Astrocyte of the cerebellum (primary cell): ENCODE measurements around the gene FRRS1L.

Experiments
- DNase-seq: peaks from one replicate; pipeline ENCODE4 v3.0.0-alpha.2; 2011; ENCODE audit warnings: low read depth
- H3K4me3 ChIP-seq: 2 replicates; pipeline ENCODE4 v1.5.1; 2011; ENCODE audit warnings: mild to moderate bottlenecking, low read depth, low read length, moderate library complexity
- CTCF ChIP-seq: IDR thresholded peaks from 2 replicates; pipeline ENCODE4 v1.5.1; 2012; ENCODE audit warnings: low read length, low read depth, moderate library complexity, mild to moderate bottlenecking; ENCODE audit errors: missing control alignments
- in situ Hi-C: cut with HindIII; loops from 2 replicates; pipeline ENCODE4 v1.10.0; 2017; ENCODE audit warnings: low sequenced_read_pairs

FRRS1L gene

GRCh38 chr9:109164042-109164441, 3.0 kb downstream of the FRRS1L start:
- no peak for TF ChIP-seq CTCF
- in situ Hi-C loops = no loop called here
- H3K4me3 ChIP-seq = no peak overlapping the region
- no peak for DNase-seq

DNA sequence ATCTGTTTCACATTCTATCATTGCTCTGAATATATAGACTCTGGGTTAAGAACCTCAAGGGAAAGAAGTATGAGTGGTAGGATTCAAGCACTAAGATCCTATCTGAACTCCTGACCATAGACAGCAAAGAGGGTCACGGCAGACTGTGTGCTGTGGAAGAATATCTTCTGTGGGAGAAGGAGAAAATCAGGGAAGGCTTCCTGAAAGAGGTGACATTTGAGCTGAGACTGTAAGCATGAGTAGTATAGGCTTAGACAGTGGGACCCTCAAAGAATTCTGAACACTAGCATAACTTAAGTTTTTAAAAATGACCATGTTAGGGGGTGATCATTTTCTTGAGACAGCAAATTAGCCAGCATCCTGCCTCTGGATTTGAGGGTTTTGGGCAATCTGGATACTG, 3.9 kb downstream of the FRRS1L start:
- H3K4me3 ChIP-seq = no peak overlapping the region
- in situ Hi-C loops = no loop called here
- TF ChIP-seq CTCF = no peak
- no peak for DNase-seq

DNA sequence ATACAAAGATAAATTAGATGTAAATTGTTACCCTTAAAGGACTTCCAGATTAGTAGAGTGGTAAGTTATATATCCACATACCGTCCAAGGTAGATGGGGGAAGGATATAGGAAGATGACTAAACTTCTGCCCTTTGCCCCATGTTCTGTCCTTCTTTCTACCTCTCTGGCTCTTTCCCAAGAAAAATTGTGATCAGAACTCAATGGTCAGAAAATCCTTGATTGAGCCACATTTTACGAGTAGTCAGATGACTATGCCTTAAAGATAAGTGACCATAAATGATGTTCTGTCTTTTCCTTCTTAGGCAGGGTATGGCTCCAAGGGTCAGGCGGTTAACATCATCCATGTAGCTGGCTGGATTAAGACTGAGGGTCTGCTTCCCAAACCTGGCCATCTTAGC, 4.4 kb downstream of the FRRS1L start:
- TF ChIP-seq CTCF = no peak
- in situ Hi-C loops = no loop called here

GRCh38 chr9:109161471-109161870, 5.6 kb downstream of the FRRS1L start:
- in situ Hi-C loops = no loop called here
- no peak overlapping the region for H3K4me3 ChIP-seq
- DNase-seq = no peak
- TF ChIP-seq CTCF = no peak

More for the DNA sequence above, 4.4 kb downstream of the FRRS1L start:
- no peak overlapping the region for H3K4me3 ChIP-seq
- no peak for DNase-seq

- no peak for TF ChIP-seq CTCF
- no peak for DNase-seq
- in situ Hi-C loops = no loop called here
- no peak overlapping the region for H3K4me3 ChIP-seq
Measured at GRCh38 chr9:109159583-109159982, 7.5 kb downstream of the FRRS1L start.

DNA sequence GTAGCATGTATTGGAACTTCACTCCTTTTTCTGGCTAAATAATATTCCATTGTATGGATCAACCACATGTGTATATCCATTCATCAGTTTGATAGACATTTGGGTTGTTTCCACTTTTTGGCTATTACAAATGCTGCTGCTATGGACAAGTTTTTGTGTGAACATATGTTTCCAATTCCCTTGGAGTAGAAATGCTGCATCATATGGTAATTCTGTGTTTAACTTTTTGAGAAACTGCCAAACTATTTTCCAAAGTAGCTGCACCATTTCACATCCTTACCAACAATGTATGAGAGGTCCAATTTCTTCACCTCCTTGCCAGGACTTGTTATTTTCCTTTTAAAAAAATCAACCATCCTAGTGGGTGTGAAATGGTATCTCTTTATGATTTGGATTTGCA, 8.4 kb downstream of the FRRS1L start:
- DNase-seq = no peak
- in situ Hi-C loops = no loop called here
- no peak overlapping the region for H3K4me3 ChIP-seq
- no peak for TF ChIP-seq CTCF

GRCh38 chr9:109156708-109157107, 10.3 kb downstream of the FRRS1L start:
- no peak overlapping the region for H3K4me3 ChIP-seq
- in situ Hi-C loops = no loop called here
- no peak for DNase-seq
- no peak for TF ChIP-seq CTCF
